Measurements from ENCODE around the gene DNAJB8. TPM values are rescaled to one million over a fixed set of nuclear protein-coding genes. Genes with fewer than 3 reads are reported as not detected.

DNAJB8 gene
- polyA plus RNA-seq, 3 donors from 2014 or later = not detected

GRCh38 chr3:128425846-128426127 is 40.9 kb downstream of the DNAJB8 start:
- no peaks in the 10 kb centered on the region for H3K9me3 Mint-ChIP-seq
- H3K27ac Mint-ChIP-seq = no peak overlapping the region
- no peaks in the 10 kb centered on the region for H3K36me3 Mint-ChIP-seq
- no peaks in the 10 kb centered on the region for H3K4me1 Mint-ChIP-seq
- H3K27me3 Mint-ChIP-seq (ENCODE audit: low read depth in 3 of 3) = peaks cover 0 to 12% (median 2%) of the 10 kb centered on the region in 3 donors
- no peak for DNase-seq
- H3K4me3 Mint-ChIP-seq = peak overlapping the region in 1 of 5 donors; percentile 33

GRCh38 chr3:128425142-128425845 is 41.4 kb downstream of the DNAJB8 start:
- Mint-ChIP-seq H3K27me3 (ENCODE audit: low read depth in 3 of 3) (peaks cover 0 to 9% (median 2%) of the 10 kb centered on the region in 3 donors), H3K4me3 (peak overlapping the region in 1 of 5 donors; percentile 33), H3K27ac (no peak overlapping the region)

DNA sequence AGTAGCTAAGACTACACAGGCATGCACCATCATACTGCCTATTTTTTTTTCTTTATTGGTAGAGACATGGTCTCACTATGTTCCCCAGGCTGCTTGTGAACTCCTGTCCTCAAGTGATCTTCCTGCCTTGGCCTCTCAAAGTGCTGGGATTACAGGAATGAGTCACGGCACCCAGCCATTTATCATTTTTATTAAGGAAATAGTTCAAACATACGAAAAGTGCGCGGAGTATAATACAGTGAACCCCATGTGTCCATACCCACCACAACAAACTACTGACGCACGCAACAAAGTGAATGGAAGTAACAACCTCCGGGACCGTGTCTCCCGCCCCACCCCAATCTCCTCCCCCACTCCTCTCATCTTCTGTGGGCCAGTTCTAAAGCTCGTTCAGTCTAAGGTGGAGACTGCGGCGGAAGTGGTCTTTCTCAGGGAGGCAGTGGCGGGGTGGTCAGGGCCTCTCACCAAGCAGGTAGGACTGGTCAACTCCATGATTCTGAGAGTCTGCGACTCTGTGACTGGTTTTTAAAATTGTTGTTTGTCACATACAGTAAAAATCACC is 42.1 kb downstream of the DNAJB8 start:
- H3K27ac Mint-ChIP-seq = peak overlapping the region in 1 of 6 donors; percentile 30
- peaks cover 0 to 4% (median 2%) of the 10 kb centered on the region in 3 donors for H3K27me3 Mint-ChIP-seq (ENCODE audit: low read depth in 3 of 3)
- DNase-seq = no peak
- H3K9me3 Mint-ChIP-seq = no peaks in the 10 kb centered on the region
- H3K36me3 Mint-ChIP-seq = no peaks in the 10 kb centered on the region
- H3K4me3 Mint-ChIP-seq = no peak overlapping the region
- no peaks in the 10 kb centered on the region for H3K4me1 Mint-ChIP-seq

More at GRCh38 chr3:128425142-128425845, 41.4 kb downstream of the DNAJB8 start:
- no peaks in the 10 kb centered on the region for H3K36me3 Mint-ChIP-seq
- H3K4me1 Mint-ChIP-seq = no peaks in the 10 kb centered on the region
- no peaks in the 10 kb centered on the region for H3K9me3 Mint-ChIP-seq
- DNase-seq = no peak

- H3K4me3 Mint-ChIP-seq = no peak overlapping the region
- H3K36me3 Mint-ChIP-seq = peaks cover 0 to 5% (median 0%) of the 10 kb centered on the region in 3 donors
- H3K9me3 Mint-ChIP-seq = peaks cover 0 to 3% (median 0%) of the 10 kb centered on the region in 6 donors
- H3K27me3 Mint-ChIP-seq (ENCODE audit: low read depth in 3 of 3) = peaks cover 0 to 6% (median 3%) of the 10 kb centered on the region in 3 donors
- no peak for DNase-seq
- no peaks in the 10 kb centered on the region for H3K4me1 Mint-ChIP-seq
- no peak overlapping the region for H3K27ac Mint-ChIP-seq
Measured at GRCh38 chr3:128423525-128424147, 43.1 kb downstream of the DNAJB8 start.

DNA sequence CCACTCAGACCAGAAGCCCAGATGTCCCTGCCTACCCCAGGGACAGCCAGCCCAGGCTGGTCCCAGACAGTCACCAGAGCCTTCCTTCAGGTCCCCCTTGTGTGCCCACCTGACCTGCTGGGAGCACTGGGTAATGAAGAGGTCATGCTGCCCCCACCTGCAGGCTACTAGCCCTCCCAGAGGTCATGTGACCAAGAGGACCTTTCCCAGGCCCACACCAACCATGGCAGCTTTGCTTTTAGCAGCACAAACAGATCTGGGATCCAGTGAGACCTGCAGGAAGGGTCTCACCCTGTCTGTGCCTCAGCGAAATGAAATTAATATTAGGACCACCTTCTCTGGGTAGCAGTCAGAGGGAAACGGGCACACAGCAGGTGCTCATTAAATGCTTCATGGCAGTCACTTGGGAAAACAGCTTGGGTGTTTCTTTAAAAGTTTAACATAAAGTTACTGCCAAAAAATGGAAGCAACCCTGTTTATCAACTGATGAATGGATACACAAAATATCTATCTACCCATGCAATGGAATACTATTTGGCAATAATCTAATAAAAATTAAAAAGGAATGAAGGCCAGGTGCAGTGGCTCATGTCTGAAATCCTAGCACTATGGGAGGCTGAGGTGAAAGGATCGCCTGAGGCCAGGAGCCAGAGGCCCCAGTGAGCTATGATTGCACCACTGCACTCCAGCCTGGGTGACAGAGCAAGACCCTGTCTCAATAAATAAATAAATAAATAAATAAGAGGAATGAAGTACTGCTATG is 43.7 kb downstream of the DNAJB8 start:
- Mint-ChIP-seq H3K27me3 (ENCODE audit: low read depth in 3 of 3) (peaks cover 0 to 9% (median 2%) of the 10 kb centered on the region in 3 donors), H3K27ac (no peak overlapping the region), H3K4me1 (no peaks in the 10 kb centered on the region), H3K9me3 (peaks cover 0 to 3% (median 0%) of the 10 kb centered on the region in 6 donors), H3K4me3 (no peak overlapping the region), H3K36me3 (peaks cover 0 to 5% (median 0%) of the 10 kb centered on the region in 3 donors)
- DNase-seq = no peak

DNA sequence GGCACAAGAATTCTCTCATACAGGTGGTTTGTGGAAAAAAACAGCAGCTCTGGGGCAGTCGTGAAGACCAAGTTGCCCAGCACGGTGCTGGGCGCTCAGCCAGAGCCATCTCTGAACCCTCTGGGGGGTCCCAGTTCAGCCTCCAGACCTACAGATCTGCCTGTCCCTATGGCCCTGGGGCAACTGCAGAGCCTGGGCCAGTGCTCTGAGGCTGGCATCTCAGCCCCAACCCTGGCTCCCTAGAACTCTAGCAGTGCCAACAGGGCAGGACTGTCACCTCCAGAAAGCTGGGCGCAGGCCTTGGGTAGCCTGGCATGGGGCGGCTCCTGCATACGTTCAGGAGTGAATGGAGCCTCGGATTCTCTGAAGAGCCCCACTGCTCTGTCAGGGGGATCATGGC is 44.7 kb downstream of the DNAJB8 start:
- H3K36me3 Mint-ChIP-seq = peaks cover 0 to 5% (median 0%) of the 10 kb centered on the region in 3 donors
- no peaks in the 10 kb centered on the region for H3K4me1 Mint-ChIP-seq
- H3K4me3 Mint-ChIP-seq = no peak overlapping the region

GRCh38 chr3:128421439-128421836 is 45.3 kb downstream of the DNAJB8 start:
- Mint-ChIP-seq H3K36me3 (peaks cover 0 to 5% (median 0%) of the 10 kb centered on the region in 3 donors), H3K27ac (no peak overlapping the region), H3K4me1 (no peaks in the 10 kb centered on the region), H3K4me3 (no peak overlapping the region), H3K27me3 (ENCODE audit: low read depth in 3 of 3) (peaks cover 0 to 9% (median 3%) of the 10 kb centered on the region in 3 donors), H3K9me3 (peaks cover 0 to 3% (median 0%) of the 10 kb centered on the region in 6 donors)
- no peak for DNase-seq

More for the DNA sequence above, 44.7 kb downstream of the DNAJB8 start:
- peak overlapping the region in 1 of 6 donors; percentile 61 for H3K27ac Mint-ChIP-seq
- H3K27me3 Mint-ChIP-seq (ENCODE audit: low read depth in 3 of 3) = peaks cover 0 to 9% (median 3%) of the 10 kb centered on the region in 3 donors
- H3K9me3 Mint-ChIP-seq = peaks cover 0 to 3% (median 0%) of the 10 kb centered on the region in 6 donors
- no peak for DNase-seq

DNA sequence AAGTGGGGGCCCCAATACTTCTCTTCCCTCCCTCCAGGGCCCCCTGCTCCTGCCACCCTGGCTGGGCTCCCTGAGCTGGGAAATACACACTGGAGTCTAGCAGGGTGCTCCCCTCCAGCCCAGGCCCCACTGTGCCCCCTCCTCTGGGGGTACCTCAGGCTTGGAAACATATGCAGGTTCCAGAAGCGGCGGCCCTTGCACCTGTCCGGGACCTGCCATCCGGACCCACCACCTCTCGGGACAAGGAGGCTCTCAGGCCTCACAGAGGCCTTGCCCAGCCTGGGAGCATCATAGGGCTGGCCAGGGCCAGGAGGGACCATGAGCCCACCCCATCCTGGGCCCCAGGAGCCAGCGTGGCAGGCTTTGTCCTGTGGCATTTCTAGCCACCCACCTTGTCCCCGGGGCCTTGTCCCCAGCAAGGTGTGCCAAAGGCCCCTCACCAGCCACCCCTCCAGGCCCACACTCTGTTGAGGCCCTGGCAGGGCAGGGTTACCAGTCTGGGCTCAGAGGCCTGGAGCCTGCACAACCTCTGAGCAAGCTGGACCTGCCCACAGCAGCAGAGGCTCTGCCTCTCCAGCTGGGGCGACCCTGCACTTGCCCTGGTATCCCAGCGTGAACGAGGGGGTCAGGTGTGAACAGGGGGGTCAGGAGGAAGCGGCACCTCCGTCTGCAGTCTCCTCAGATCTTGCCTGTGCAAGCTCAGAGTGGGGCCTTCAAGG is 45.8 kb downstream of the DNAJB8 start:
- H3K27me3 Mint-ChIP-seq (ENCODE audit: low read depth in 3 of 3) = peaks cover under 1 to 9% (median 3%) of the 10 kb centered on the region in 3 donors
- peaks cover 0 to 3% (median 0%) of the 10 kb centered on the region in 6 donors for H3K9me3 Mint-ChIP-seq
- no peak overlapping the region for H3K27ac Mint-ChIP-seq
- H3K4me1 Mint-ChIP-seq = no peaks in the 10 kb centered on the region
- DNase-seq = no peak
- no peak overlapping the region for H3K4me3 Mint-ChIP-seq
- H3K36me3 Mint-ChIP-seq = peaks cover 0 to 5% (median 0%) of the 10 kb centered on the region in 3 donors

DNA sequence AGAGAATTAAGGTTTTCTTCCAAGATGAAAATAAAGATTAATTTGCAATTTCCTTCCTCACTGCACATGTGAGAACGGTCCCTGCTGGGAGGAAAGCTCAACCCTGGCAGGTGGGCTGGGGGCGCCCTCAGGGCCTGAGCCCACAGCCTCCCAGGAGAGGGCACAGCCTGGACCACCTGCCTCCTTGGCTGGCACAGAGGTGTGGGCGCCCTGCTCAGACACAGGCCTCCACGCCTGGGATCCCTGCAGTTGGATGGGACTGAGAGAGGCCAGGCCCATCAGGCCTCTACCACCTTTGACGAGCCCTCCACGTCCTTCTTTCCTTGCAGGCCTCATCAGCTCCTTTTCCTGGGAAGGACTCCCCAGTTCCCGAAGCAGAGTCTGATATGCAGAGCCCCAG is 46.4 kb downstream of the DNAJB8 start:
- no peak for DNase-seq
- peaks cover 0 to 5% (median 0%) of the 10 kb centered on the region in 3 donors for H3K36me3 Mint-ChIP-seq
- H3K4me1 Mint-ChIP-seq = no peaks in the 10 kb centered on the region
- H3K27me3 Mint-ChIP-seq (ENCODE audit: low read depth in 3 of 3) = peaks cover 2 to 7% (median 3%) of the 10 kb centered on the region in 3 donors
- H3K27ac Mint-ChIP-seq = no peak overlapping the region
- no peak overlapping the region for H3K4me3 Mint-ChIP-seq
- peaks cover 0 to 3% (median 0%) of the 10 kb centered on the region in 6 donors for H3K9me3 Mint-ChIP-seq

- no peak for DNase-seq
- H3K36me3 Mint-ChIP-seq = peaks cover 0 to 5% (median 0%) of the 10 kb centered on the region in 3 donors
- no peaks in the 10 kb centered on the region for H3K4me1 Mint-ChIP-seq
- no peak overlapping the region for H3K4me3 Mint-ChIP-seq
- peak overlapping the region in 1 of 6 donors; percentile 9 for H3K27ac Mint-ChIP-seq
- peaks cover 2 to 7% (median 3%) of the 10 kb centered on the region in 3 donors for H3K27me3 Mint-ChIP-seq (ENCODE audit: low read depth in 3 of 3)
- peaks cover 0 to 3% (median 0%) of the 10 kb centered on the region in 6 donors for H3K9me3 Mint-ChIP-seq
Measured at GRCh38 chr3:128419311-128419710, 47.4 kb downstream of the DNAJB8 start.

DNA sequence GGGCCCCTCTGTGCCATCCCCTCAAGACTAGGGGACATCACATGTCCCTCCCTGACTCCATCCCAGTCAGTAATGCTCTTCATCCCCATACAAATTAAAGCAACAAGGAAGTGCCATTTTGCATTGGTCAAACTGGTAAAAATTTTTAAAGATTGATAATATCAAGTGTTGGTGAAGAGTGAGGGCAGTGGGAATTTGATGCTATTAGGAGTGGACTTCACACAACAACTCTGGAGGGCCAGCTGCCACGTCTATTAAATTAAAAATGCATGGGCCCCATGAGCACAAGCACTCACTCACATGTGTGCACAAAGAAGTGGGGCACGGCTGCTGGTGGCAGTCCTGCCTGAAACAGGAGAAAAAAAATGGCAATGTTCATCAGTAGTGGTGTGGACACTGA is 47.8 kb downstream of the DNAJB8 start:
- no peak overlapping the region for H3K4me3 Mint-ChIP-seq
- peak overlapping the region in 1 of 6 donors; percentile 9 for H3K27ac Mint-ChIP-seq
- H3K36me3 Mint-ChIP-seq = peaks cover 0 to 5% (median 0%) of the 10 kb centered on the region in 3 donors
- no peaks in the 10 kb centered on the region for H3K4me1 Mint-ChIP-seq
- H3K9me3 Mint-ChIP-seq = peaks cover 0 to 3% (median 0%) of the 10 kb centered on the region in 6 donors
- peaks cover 2 to 7% (median 3%) of the 10 kb centered on the region in 3 donors for H3K27me3 Mint-ChIP-seq (ENCODE audit: low read depth in 3 of 3)
- DNase-seq = no peak

- Mint-ChIP-seq H3K27ac (no peak overlapping the region), H3K4me3 (no peak overlapping the region), H3K9me3 (peaks cover 0 to 3% (median 0%) of the 10 kb centered on the region in 6 donors), H3K27me3 (ENCODE audit: low read depth in 3 of 3) (peaks cover 2 to 7% (median 5%) of the 10 kb centered on the region in 3 donors), H3K36me3 (peaks cover 0 to 5% (median 0%) of the 10 kb centered on the region in 3 donors), H3K4me1 (no peaks in the 10 kb centered on the region)
- DNase-seq = no peak
Measured at GRCh38 chr3:128416578-128417211, 50.0 kb downstream of the DNAJB8 start.
